ENCODE data around the gene ANKRD39. TPM values are rescaled to one million over a fixed set of nuclear protein-coding genes. Genes with fewer than 3 reads are reported as not detected.

Gene ANKRD39
- total RNA-seq, 2 donors from 2014 or later: 8.4 to 18.0 TPM

DNA sequence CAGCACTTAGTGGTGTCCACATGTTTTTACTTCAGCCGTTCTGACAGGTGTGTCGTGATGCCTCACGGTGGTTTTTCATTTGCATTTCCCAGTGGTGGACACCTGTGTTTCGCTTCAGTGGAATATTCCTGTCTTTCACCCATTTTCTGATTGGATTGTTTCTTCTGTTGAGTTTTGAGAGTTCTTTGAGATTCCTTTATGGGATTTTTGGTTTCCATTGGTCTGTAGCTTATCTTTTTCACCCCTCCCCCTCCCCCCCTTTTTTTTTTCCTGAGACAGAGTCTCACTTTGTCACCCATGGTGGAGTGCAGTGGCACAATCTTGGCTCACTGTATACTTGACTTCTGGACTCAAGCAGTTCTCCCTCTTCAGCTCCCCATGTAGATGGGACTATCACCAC, 22.0 kb downstream of the ANKRD39 start:
- TF ChIP-seq, protein P1, sequence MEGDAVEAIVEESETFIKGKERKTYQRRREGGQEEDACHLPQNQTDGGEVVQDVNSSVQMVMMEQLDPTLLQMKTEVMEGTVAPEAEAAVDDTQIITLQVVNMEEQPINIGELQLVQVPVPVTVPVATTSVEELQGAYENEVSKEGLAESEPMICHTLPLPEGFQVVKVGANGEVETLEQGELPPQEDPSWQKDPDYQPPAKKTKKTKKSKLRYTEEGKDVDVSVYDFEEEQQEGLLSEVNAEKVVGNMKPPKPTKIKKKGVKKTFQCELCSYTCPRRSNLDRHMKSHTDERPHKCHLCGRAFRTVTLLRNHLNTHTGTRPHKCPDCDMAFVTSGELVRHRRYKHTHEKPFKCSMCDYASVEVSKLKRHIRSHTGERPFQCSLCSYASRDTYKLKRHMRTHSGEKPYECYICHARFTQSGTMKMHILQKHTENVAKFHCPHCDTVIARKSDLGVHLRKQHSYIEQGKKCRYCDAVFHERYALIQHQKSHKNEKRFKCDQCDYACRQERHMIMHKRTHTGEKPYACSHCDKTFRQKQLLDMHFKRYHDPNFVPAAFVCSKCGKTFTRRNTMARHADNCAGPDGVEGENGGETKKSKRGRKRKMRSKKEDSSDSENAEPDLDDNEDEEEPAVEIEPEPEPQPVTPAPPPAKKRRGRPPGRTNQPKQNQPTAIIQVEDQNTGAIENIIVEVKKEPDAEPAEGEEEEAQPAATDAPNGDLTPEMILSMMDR (IDR thresholded peaks at IDR 0.05): no peak
- peaks cover 19% of the 10 kb centered on the region for H3K36me3 ChIP-seq
- ATAC-seq (ENCODE audit: insufficient number of reproducible peaks, low FRiP score, low read depth): no peak

GRCh38 chr2:96832754-96833507, 24.9 kb downstream of the ANKRD39 start:
- no peak for ATAC-seq (ENCODE audit: insufficient number of reproducible peaks, low FRiP score, low read depth)
- TF ChIP-seq, protein P1 (IDR thresholded peaks at IDR 0.05): no peak
- Histone ChIP-seq H3K4me1 (ENCODE audit: control insufficient read depth in 1 of 2, low read depth in 2 of 2) (no peaks in the 10 kb centered on the region), H3K36me3 (peaks cover 37% of the 10 kb centered on the region), H3K27me3 (replicated peaks; ENCODE audit: insufficient read depth) (no peaks in the 10 kb centered on the region), H3K27ac (peak overlapping the region in 1 of 2 donors; percentile 29), H3K4me3 (no peak overlapping the region), H3K9me3 (no peaks in the 10 kb centered on the region)
- DNase-seq (ENCODE audit: low spot score): no peak

More for the DNA sequence above, 22.0 kb downstream of the ANKRD39 start:
- H3K27ac ChIP-seq: no peak overlapping the region
- no peaks in the 10 kb centered on the region for H3K9me3 ChIP-seq
- H3K27me3 ChIP-seq (replicated peaks; ENCODE audit: insufficient read depth): no peaks in the 10 kb centered on the region
- no peak overlapping the region for H3K4me3 ChIP-seq
- DNase-seq (ENCODE audit: low spot score): no peak
- peaks cover 0 to 10% of the 10 kb centered on the region in 2 donors for H3K4me1 ChIP-seq (ENCODE audit: control insufficient read depth in 1 of 2, low read depth in 2 of 2)

- Histone ChIP-seq H3K36me3 (peaks cover 37% of the 10 kb centered on the region), H3K9me3 (no peaks in the 10 kb centered on the region), H3K4me1 (ENCODE audit: control insufficient read depth in 1 of 2, low read depth in 2 of 2) (no peaks in the 10 kb centered on the region), H3K4me3 (no peak overlapping the region), H3K27me3 (replicated peaks; ENCODE audit: insufficient read depth) (no peaks in the 10 kb centered on the region), H3K27ac (no peak overlapping the region)
- no peak for ATAC-seq (ENCODE audit: insufficient number of reproducible peaks, low FRiP score, low read depth)
- TF ChIP-seq, protein P1 (IDR thresholded peaks at IDR 0.05): no peak
- no peak for DNase-seq (ENCODE audit: low spot score)
Measured at GRCh38 chr2:96832408-96832753, 25.4 kb downstream of the ANKRD39 start.

GRCh38 chr2:96831679-96832078, 26.1 kb downstream of the ANKRD39 start:
- Histone ChIP-seq H3K27me3 (replicated peaks; ENCODE audit: insufficient read depth) (no peaks in the 10 kb centered on the region), H3K36me3 (peaks cover 37% of the 10 kb centered on the region)
- ATAC-seq (ENCODE audit: insufficient number of reproducible peaks, low FRiP score, low read depth): no peak

GRCh38 chr2:96830044-96830562, 27.7 kb downstream of the ANKRD39 start:
- DNase-seq (ENCODE audit: low spot score): no peak
- no peak for ATAC-seq (ENCODE audit: insufficient number of reproducible peaks, low FRiP score, low read depth)
- peaks cover 46% of the 10 kb centered on the region for H3K36me3 ChIP-seq
- no peaks in the 10 kb centered on the region for H3K27me3 ChIP-seq (replicated peaks; ENCODE audit: insufficient read depth)
- H3K9me3 ChIP-seq: no peaks in the 10 kb centered on the region
- no peak overlapping the region for H3K4me3 ChIP-seq
- H3K4me1 ChIP-seq (ENCODE audit: control insufficient read depth in 1 of 2, low read depth in 2 of 2): no peaks in the 10 kb centered on the region
- no peak overlapping the region for H3K27ac ChIP-seq
- TF ChIP-seq, protein P1 (IDR thresholded peaks at IDR 0.05): no peak

More at GRCh38 chr2:96831679-96832078, 26.1 kb downstream of the ANKRD39 start:
- TF ChIP-seq, protein P1 (IDR thresholded peaks at IDR 0.05): no peak
- Histone ChIP-seq H3K27ac (no peak overlapping the region), H3K9me3 (no peaks in the 10 kb centered on the region), H3K4me3 (no peak overlapping the region), H3K4me1 (ENCODE audit: control insufficient read depth in 1 of 2, low read depth in 2 of 2) (no peaks in the 10 kb centered on the region)
- no peak for DNase-seq (ENCODE audit: low spot score)
